ENCODE results near the gene FOXN1.
A peak's percentile ranks its signal among the peaks of the same experiment; 100 is the strongest.

The FOXN1 gene

GRCh38 chr17:28536532-28537218, 30.5 kb downstream of the FOXN1 start:
- in situ Hi-C loops (cut with HindIII; ENCODE audit: low pct_unique_long_range_greater_than_20kb, low sequenced_read_pairs): no loop called here
- peak in 1 of 2 experiments; percentile 82 for DNase-seq (ENCODE audit: low read depth in 1 of 2, low spot score in 1 of 2)
- no peak for TF ChIP-seq JUND (IDR thresholded peaks at IDR 0.05; ENCODE audit: low read depth)

GRCh38 chr17:28537219-28537610, 31.1 kb downstream of the FOXN1 start:
- in situ Hi-C loops (cut with HindIII; ENCODE audit: low pct_unique_long_range_greater_than_20kb, low sequenced_read_pairs): no loop called here
- DNase-seq (ENCODE audit: low read depth in 1 of 2, low spot score in 1 of 2): no peak
- TF ChIP-seq JUND (IDR thresholded peaks at IDR 0.05; ENCODE audit: low read depth): no peak

GRCh38 chr17:28538296-28538895, 32.2 kb downstream of the FOXN1 start:
- no peak for TF ChIP-seq JUND (IDR thresholded peaks at IDR 0.05; ENCODE audit: low read depth)
- no peak for DNase-seq (ENCODE audit: low read depth in 1 of 2, low spot score in 1 of 2)
- in situ Hi-C loops (cut with HindIII; ENCODE audit: low pct_unique_long_range_greater_than_20kb, low sequenced_read_pairs): no loop called here

- TF ChIP-seq JUND (IDR thresholded peaks at IDR 0.05; ENCODE audit: low read depth): no peak
- DNase-seq (ENCODE audit: low read depth in 1 of 2, low spot score in 1 of 2): peak in 1 of 2 experiments; percentile 60
- in situ Hi-C loops (cut with HindIII; ENCODE audit: low pct_unique_long_range_greater_than_20kb, low sequenced_read_pairs): no loop called here
These were observed 34.1 kb downstream of the FOXN1 start for GRCh38 chr17:28540231-28540630.

GRCh38 chr17:28541439-28541838, 35.3 kb downstream of the FOXN1 start:
- TF ChIP-seq JUND (IDR thresholded peaks at IDR 0.05; ENCODE audit: low read depth): no peak
- in situ Hi-C loops (cut with HindIII; ENCODE audit: low pct_unique_long_range_greater_than_20kb, low sequenced_read_pairs): no loop called here
- peak in 1 of 2 experiments; percentile 77 for DNase-seq (ENCODE audit: low read depth in 1 of 2, low spot score in 1 of 2)

- no peak for TF ChIP-seq JUND (IDR thresholded peaks at IDR 0.05; ENCODE audit: low read depth)
- DNase-seq (ENCODE audit: low read depth in 1 of 2, low spot score in 1 of 2): no peak
- in situ Hi-C loops (cut with HindIII; ENCODE audit: low pct_unique_long_range_greater_than_20kb, low sequenced_read_pairs): no loop called here
These were observed 38.4 kb downstream of the FOXN1 start for GRCh38 chr17:28544402-28545140.

GRCh38 chr17:28545141-28545503, 39.0 kb downstream of the FOXN1 start:
- in situ Hi-C loops (cut with HindIII; ENCODE audit: low pct_unique_long_range_greater_than_20kb, low sequenced_read_pairs): no loop called here
- no peak for TF ChIP-seq JUND (IDR thresholded peaks at IDR 0.05; ENCODE audit: low read depth)
- no peak for DNase-seq (ENCODE audit: low read depth in 1 of 2, low spot score in 1 of 2)

- DNase-seq (ENCODE audit: low read depth in 1 of 2, low spot score in 1 of 2): no peak
- TF ChIP-seq JUND (IDR thresholded peaks at IDR 0.05; ENCODE audit: low read depth): no peak
- in situ Hi-C loops (cut with HindIII; ENCODE audit: low pct_unique_long_range_greater_than_20kb, low sequenced_read_pairs): no loop called here
These were observed 39.8 kb downstream of the FOXN1 start for GRCh38 chr17:28545787-28546415.

GRCh38 chr17:28547096-28547622, 41.0 kb downstream of the FOXN1 start:
- DNase-seq (ENCODE audit: low read depth in 1 of 2, low spot score in 1 of 2): no peak
- in situ Hi-C loops (cut with HindIII; ENCODE audit: low pct_unique_long_range_greater_than_20kb, low sequenced_read_pairs): no loop called here
- no peak for TF ChIP-seq JUND (IDR thresholded peaks at IDR 0.05; ENCODE audit: low read depth)

- DNase-seq (ENCODE audit: low read depth in 1 of 2, low spot score in 1 of 2): peak; percentile 75 to 93
- in situ Hi-C loops (cut with HindIII; ENCODE audit: low pct_unique_long_range_greater_than_20kb, low sequenced_read_pairs): no loop called here
These were observed 41.7 kb downstream of the FOXN1 start for GRCh38 chr17:28547623-28548416.

GRCh38 chr17:28548417-28549130, 42.4 kb downstream of the FOXN1 start:
- DNase-seq (ENCODE audit: low read depth in 1 of 2, low spot score in 1 of 2): no peak
- in situ Hi-C loops (cut with HindIII; ENCODE audit: low pct_unique_long_range_greater_than_20kb, low sequenced_read_pairs): no loop called here
- no peak for TF ChIP-seq JUND (IDR thresholded peaks at IDR 0.05; ENCODE audit: low read depth)

More at GRCh38 chr17:28547623-28548416, 41.7 kb downstream of the FOXN1 start:
- TF ChIP-seq JUND (IDR thresholded peaks at IDR 0.05; ENCODE audit: low read depth): no peak

Measured in T47D (cell line).